ENCODE data around the gene TREM1. TPM values are rescaled to one million over a fixed set of nuclear protein-coding genes. Genes with fewer than 3 reads are reported as not detected.

TREM1 gene
- total RNA-seq, 2 donors from 2014 or later = not detected

DNA sequence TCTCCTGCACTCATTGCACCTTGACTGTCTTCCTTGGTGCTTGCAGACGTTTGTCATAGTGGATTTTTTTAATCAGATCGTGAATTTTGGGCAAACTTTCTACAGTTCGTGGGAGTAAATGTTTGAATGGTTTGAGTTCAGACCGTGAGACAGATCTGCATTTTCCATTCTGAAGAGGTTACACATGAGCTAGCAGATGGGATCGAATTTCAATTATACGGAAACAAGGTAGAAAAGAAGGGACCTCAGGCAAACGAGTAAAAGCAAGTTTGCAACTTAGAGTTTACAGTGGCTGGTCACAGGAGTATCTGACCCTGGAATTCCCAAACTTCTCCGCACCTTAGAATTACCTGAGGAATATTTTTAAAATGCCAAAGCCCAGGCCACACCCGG lies 31.8 kb upstream of the TREM1 start:
- intact Hi-C loops (cut with DNase I) = no loop called here
- no peak overlapping the region for H3K4me3 ChIP-seq
- WGBS, 2 donors = 22 to 24% methylated on average over 9 of the region's 9 CpGs
- no peak for DNase-seq
- H3K27ac ChIP-seq = no peak overlapping the region
- H3K4me1 ChIP-seq = peaks cover 7% of the 10 kb centered on the region
- H3K36me3 ChIP-seq (replicated peaks in 1 of 2; ENCODE audit: insufficient read depth in 1 of 2, low read depth in 2 of 2) = no peaks in the 10 kb centered on the region
- no peaks in the 10 kb centered on the region for H3K9me3 ChIP-seq
- no peaks in the 10 kb centered on the region for H3K27me3 ChIP-seq
- ATAC-seq = no peak
- no peak for TF ChIP-seq CTCF (IDR thresholded peaks at IDR 0.05)
- no peak for TF ChIP-seq POLR2A (IDR thresholded peaks at IDR 0.05)

DNA sequence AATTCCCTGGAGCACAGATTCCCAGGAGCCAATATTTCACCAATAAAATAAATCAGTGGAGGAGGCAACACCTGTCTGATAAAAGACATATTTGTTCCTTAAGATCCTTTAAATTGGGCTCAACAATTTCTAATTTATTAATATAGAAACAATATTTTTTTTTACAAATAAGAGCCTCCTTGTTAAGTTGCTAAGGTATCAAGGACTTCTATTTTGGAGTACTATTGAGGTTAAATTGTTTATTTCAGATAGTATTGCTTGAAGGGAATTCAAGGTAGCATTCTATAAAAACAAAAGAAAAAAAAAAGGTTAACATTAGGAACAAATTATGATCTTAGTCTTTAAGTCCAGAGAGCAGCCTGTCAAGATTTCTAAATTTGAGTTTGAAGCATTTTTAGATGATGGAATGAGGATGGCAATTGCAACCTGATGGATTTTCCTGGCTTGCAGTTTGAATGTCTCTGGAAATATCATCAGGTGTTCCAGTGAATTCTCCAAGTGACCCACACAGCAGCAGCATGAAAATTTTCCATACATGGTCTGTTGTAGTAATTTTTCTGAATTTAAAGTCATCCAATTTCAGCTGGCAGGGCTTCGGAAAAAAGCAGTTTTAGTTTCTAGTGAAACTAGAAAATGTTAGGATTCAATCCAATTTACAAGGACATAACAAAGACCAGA lies 29.6 kb upstream of the TREM1 start:
- Histone ChIP-seq H3K27ac (no peak overlapping the region), H3K36me3 (replicated peaks in 1 of 2; ENCODE audit: insufficient read depth in 1 of 2, low read depth in 2 of 2) (no peaks in the 10 kb centered on the region), H3K27me3 (no peaks in the 10 kb centered on the region), H3K4me1 (peaks cover 7% of the 10 kb centered on the region), H3K4me3 (no peak overlapping the region), H3K9me3 (no peaks in the 10 kb centered on the region)
- intact Hi-C loops (cut with DNase I) = no loop called here
- no peak for TF ChIP-seq POLR2A (IDR thresholded peaks at IDR 0.05)
- TF ChIP-seq CTCF (IDR thresholded peaks at IDR 0.05) = no peak
- DNase-seq (no peak), ATAC-seq (no peak)
- WGBS, 2 donors = 79 to 83% methylated on average over 1 of the region's 1 CpG

- WGBS, 2 donors = 50 to 57% methylated on average over 2 of the region's 2 CpGs
- DNase-seq = no peak
- no peak for ATAC-seq
- Histone ChIP-seq H3K4me3 (no peak overlapping the region), H3K27ac (no peak overlapping the region), H3K9me3 (no peaks in the 10 kb centered on the region), H3K36me3 (replicated peaks in 1 of 2; ENCODE audit: insufficient read depth in 1 of 2, low read depth in 2 of 2) (no peaks in the 10 kb centered on the region), H3K4me1 (peaks cover 7% of the 10 kb centered on the region), H3K27me3 (no peaks in the 10 kb centered on the region)
- intact Hi-C loops (cut with DNase I) = no loop called here
- TF ChIP-seq POLR2A (IDR thresholded peaks at IDR 0.05) = no peak
- TF ChIP-seq CTCF (IDR thresholded peaks at IDR 0.05) = no peak
Observed at GRCh38 chr6:41315203-41315602, 28.7 kb upstream of the TREM1 start.

- H3K4me3 ChIP-seq = no peak overlapping the region
- peak; percentile 43 to 74 (median 62) for TF ChIP-seq CTCF (IDR thresholded peaks at IDR 0.05)
- TF ChIP-seq POLR2A (IDR thresholded peaks at IDR 0.05) = no peak
- ATAC-seq = peak; percentile 66
- WGBS, 2 donors = 13 to 14% methylated on average over 13 of the region's 13 CpGs
- no peaks in the 10 kb centered on the region for H3K4me1 ChIP-seq
- H3K27me3 ChIP-seq = no peaks in the 10 kb centered on the region
- intact Hi-C loops (cut with DNase I) = no loop called here
- no peaks in the 10 kb centered on the region for H3K9me3 ChIP-seq
- no peaks in the 10 kb centered on the region for H3K36me3 ChIP-seq (replicated peaks in 1 of 2; ENCODE audit: insufficient read depth in 1 of 2, low read depth in 2 of 2)
- H3K27ac ChIP-seq = no peak overlapping the region
- peak; percentile 57 to 74 (median 68) for DNase-seq
Observed at GRCh38 chr6:41306187-41306854, 19.8 kb upstream of the TREM1 start.

- intact Hi-C loops (cut with DNase I) = no loop called here
- ATAC-seq = no peak
Observed at GRCh38 chr6:41302638-41303037, 16.2 kb upstream of the TREM1 start.

More at GRCh38 chr6:41302638-41303037, 16.2 kb upstream of the TREM1 start:
- no peak for DNase-seq
- no peaks in the 10 kb centered on the region for H3K9me3 ChIP-seq
- H3K27me3 ChIP-seq = no peaks in the 10 kb centered on the region
- H3K4me3 ChIP-seq = no peak overlapping the region
- H3K4me1 ChIP-seq = no peaks in the 10 kb centered on the region
- no peak overlapping the region for H3K27ac ChIP-seq
- WGBS, 2 donors = 71 to 74% methylated on average over 5 of the region's 5 CpGs
- H3K36me3 ChIP-seq (replicated peaks in 1 of 2; ENCODE audit: insufficient read depth in 1 of 2, low read depth in 2 of 2) = no peaks in the 10 kb centered on the region
- no peak for TF ChIP-seq POLR2A (IDR thresholded peaks at IDR 0.05)
- no peak for TF ChIP-seq CTCF (IDR thresholded peaks at IDR 0.05)
